ENCODE measurements around the gene CYP51A1. TPM values are rescaled to one million over a fixed set of nuclear protein-coding genes. Genes with fewer than 3 reads are reported as not detected.
A peak's percentile ranks its signal among the peaks of the same experiment; 100 is the strongest.

The CYP51A1 gene
- total and polyA plus RNA-seq, 2 of the 13 experiments (the other 11 are each of a cell fraction or from before 2014, with no cell fraction given): 15.4 to 260 TPM

GRCh38 chr7:92134271-92135051, at the start of gene CYP51A1 (continued):
- TF ChIP-seq CTCF (CRISPR knock-in tag; IDR thresholded peaks at IDR 0.05) (peak; percentile 28; the same call in 1 of the 2 replicates), E2F5 (CRISPR knock-in tag; conservative IDR thresholded peaks at IDR 0.05) (peak; percentile 67; the same call in 1 of the 2 replicates), HOXA7 (CRISPR knock-in tag; IDR thresholded peaks at IDR 0.05) (no peak), GTF3A (CRISPR knock-in tag; conservative IDR thresholded peaks at IDR 0.05) (no peak), HNRNPL (IDR thresholded peaks at IDR 0.05; ENCODE audit: low read depth, low read length) (0 out of 2 replicates have a peak, but pooled peaks have one; percentile 75), AHDC1 (CRISPR knock-in tag; IDR thresholded peaks at IDR 0.05; ENCODE audit: borderline replicate concordance) (peak; percentile 12; the same call in 1 of the 2 replicates), FOXK1 (CRISPR knock-in tag; IDR thresholded peaks at IDR 0.05; ENCODE audit: borderline replicate concordance, low read depth) (peak; percentile 77; the same call in 1 of the 2 replicates), ZNF660 (CRISPR knock-in tag; IDR thresholded peaks at IDR 0.05; ENCODE audit: borderline replicate concordance, low read depth) (no peak), MLLT10 (CRISPR knock-in tag; IDR thresholded peaks at IDR 0.05) (peak; percentile 41; the same call in 1 of the 2 replicates), RXRA (CRISPR knock-in tag; IDR thresholded peaks at IDR 0.05) (peak; percentile 74; the same call in 1 of the 2 replicates), MAFK (conservative IDR thresholded peaks at IDR 0.05 in 1 of 2, IDR thresholded peaks at IDR 0.05 in 1 of 2; ENCODE audit: low read length in 2 of 2) (no peak), ZNF383 (CRISPR knock-in tag; IDR thresholded peaks at IDR 0.05; ENCODE audit: borderline replicate concordance) (no peak), PAX8 (CRISPR knock-in tag; IDR thresholded peaks at IDR 0.05; ENCODE audit: borderline replicate concordance) (peak; percentile 65; the same call in 1 of the 2 replicates)
- TF ChIP-seq, protein P1, sequence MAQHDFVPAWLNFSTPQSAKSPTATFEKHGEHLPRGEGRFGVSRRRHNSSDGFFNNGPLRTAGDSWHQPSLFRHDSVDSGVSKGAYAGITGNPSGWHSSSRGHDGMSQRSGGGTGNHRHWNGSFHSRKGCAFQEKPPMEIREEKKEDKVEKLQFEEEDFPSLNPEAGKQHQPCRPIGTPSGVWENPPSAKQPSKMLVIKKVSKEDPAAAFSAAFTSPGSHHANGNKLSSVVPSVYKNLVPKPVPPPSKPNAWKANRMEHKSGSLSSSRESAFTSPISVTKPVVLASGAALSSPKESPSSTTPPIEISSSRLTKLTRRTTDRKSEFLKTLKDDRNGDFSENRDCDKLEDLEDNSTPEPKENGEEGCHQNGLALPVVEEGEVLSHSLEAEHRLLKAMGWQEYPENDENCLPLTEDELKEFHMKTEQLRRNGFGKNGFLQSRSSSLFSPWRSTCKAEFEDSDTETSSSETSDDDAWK (CRISPR knock-in tag; IDR thresholded peaks at IDR 0.05): no peak
- TF ChIP-seq, protein P2, sequence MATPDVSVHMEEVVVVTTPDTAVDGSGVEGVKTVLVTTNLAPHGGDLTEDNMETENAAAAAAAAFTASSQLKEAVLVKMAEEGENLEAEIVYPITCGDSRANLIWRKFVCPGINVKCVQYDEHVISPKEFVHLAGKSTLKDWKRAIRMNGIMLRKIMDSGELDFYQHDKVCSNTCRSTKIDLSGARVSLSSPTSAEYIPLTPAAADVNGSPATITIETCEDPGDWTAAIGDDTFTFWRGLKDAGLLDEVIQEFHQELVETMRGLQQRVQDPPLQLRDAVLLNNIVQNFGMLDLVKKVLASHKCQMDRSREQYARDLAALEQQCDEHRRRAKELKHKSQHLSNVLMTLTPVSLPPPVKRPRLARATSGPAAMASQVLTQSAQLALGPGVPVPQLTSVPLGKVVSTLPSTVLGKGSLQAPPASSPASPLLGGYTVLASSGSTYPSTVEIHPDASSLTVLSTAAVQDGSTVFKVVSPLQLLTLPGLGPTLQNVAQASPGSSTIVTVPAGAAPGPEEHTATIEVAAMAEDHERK (CRISPR knock-in tag; IDR thresholded peaks at IDR 0.05; ENCODE audit: low read depth): peak; percentile 62
- TF ChIP-seq, protein P3, sequence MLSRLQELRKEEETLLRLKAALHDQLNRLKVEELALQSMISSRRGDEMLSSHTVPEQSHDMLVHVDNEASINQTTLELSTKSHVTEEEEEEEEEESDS (CRISPR knock-in tag; IDR thresholded peaks at IDR 0.05; ENCODE audit: borderline replicate concordance): no peak

Data from HepG2 (cell line).